ENCODE measurements around the gene SPRN.
A peak's percentile ranks its signal among the peaks of the same experiment; 100 is the strongest.
"Not testable (repeated sequence)": the region's sequence is repeated elsewhere in the genome, so short reads cannot be mapped to it uniquely, and the experiment has no call there.

SPRN gene

GRCh38 chr10:133405272-133405671 is 19.2 kb downstream of the SPRN start:
- DNase-seq: no peak

DNA sequence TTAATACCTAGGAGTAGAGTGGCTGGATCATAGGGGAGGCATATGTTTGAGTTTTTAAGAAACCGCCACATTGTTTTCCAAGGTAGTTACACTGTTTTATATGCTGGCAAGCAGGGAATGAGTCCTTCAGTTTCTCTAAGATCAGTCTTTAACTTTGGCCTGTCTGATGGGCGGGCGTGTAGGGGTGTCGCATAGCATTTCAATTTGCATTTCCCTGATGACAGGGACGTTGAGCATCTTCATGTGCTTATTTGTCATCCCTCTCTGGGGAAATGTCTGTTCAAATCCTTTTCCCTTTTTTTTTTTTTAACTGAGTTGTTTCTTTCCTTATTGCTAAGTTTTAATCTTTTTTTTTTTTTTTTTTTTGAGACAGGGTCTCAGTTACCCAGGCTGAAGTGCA is 20.6 kb downstream of the SPRN start:
- no peak for DNase-seq

DNA sequence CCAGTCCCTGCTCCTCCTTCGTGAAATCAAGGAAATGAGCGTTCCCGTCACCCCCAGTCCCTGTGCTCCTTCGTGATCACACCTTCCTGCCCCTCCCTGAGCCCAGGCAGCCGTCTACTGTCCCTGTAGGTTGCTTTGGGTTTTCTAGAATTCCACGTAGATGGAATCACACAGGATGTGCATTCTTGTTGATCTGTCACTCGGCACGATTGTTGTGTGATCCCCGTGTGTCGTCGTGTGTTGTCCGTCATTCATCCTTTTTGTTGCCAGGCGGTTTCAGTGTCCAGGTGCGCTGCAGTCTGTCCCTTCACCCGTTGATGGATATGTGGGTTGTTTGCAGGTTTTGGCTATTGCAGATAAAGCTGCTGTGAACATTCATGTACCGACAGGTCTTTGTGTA is 21.1 kb downstream of the SPRN start:
- DNase-seq: peak; percentile 70

GRCh38 chr10:133401981-133402725 is 22.3 kb downstream of the SPRN start:
- DNase-seq: peak; percentile 38

- DNase-seq: peak; percentile 43
These were observed 22.9 kb downstream of the SPRN start for GRCh38 chr10:133401500-133401899.

DNA sequence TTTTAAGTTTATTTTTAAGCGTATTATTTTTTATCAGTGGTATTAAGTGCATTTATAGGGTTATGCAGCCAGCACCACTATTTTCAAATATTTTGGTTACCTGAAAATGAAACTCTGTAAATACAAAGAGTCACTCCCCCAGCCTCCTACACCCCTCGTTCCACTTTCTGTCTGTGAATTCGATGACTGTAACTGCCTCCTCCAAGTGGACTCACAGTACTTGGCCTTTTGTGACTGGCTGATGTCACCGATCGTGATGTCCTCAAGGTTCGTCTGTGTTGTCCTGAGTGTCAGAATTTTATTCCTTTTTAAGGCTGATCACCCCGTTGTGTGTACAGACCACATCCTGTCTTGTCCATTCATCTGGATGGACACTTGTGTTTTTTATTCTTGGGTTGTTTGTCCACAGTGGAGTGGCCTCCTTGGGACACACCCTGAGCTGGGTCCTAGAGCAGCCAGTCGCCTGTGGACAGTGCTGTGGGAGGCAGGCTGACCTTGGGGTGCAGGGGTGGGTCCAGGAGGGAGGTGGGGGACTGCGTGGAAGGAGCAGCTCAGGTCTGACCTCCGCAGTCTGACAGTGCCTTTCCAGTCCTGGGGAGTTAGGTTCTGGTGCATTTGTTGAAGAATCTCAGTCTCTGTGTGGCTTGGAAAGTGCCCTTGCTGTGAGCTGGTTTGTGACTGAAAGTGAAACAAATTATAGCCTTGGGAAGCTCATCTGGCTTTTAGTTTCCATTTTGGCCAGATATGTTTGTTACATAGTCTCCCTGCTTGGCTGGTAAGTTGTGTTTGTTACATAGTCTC is 23.6 kb downstream of the SPRN start:
- peak; percentile 37 for DNase-seq

GRCh38 chr10:133399123-133399601 is 25.3 kb downstream of the SPRN start:
- peak; percentile 45 for DNase-seq

DNA sequence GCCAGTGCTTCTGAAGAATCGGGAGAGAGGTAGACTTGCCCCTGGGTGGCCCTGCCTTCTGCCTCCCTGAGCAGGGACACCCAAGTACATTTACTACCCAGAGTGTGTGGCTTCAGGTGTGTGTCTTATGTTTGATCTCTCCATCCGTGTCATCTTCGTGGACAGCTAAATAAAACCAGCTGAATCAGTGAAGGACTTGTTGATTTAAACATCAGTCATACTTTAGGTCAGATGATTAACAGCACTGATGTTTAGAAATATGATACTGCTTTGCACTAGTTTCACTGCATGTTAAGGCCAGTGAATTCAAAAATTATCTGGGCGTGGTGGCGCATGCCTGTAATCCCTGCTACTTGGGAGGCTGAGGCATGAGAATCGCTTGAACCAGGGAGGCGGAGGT is 26.5 kb downstream of the SPRN start:
- DNase-seq: no peak

DNA sequence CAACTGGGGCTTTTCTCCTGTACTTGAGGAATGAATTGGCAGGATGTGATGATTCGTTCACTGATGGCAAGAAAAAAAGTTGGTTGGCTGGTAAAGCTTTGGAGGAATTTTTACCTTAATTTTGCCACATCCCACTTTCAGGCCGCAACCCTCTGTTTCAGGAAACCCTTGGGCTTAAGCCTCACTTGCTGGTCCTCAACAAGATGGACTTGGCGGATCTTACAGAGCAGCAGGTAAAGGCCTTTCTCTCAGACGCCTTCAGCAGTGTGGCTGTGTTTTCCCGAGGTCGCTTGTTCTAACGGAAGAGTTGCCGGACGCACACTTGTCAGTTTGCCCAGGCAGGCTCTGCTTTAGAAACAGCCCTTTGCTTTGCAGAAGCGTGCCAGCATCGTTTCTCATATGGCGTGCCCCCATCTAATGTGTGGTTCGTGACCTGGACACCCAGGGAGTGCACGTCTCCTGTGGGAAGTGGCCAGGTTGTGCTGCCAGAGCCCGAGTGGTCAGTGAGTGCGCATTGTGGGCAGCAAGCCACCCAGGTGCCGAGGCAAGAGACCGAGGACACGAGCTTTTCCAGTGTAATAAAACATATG is 28.3 kb downstream of the SPRN start:
- DNase-seq: peak; percentile 28

DNA sequence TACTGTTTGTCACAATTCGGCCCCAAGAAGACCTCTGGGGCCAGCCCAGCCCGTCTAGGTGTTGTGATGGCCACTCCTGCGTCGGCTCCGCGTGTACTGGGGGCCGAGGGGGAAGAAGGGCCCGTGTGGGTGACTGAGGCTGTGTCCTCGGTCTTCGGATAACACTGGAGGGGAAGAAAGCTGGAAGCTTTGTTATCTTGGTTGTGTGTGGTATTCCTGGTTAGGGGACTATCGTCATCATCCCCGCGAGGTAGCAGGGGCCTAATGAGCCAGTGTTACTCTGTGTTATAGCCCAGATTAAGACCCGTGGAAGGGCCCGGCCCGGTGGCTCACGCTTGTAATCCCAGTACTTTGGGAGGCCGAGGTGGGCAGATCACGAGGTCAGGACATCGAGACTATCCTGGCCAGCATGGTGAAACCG is 29.6 kb downstream of the SPRN start:
- DNase-seq: peak; percentile 43

GRCh38 chr10:133394064-133394663 is 30.3 kb downstream of the SPRN start, which contains the start of gene MTG1:
Gene MTG1, plus strand, starts transcription at chr10:133394157. Its CDS starts 64 bp downstream, at chr10:133394221.
- peak; percentile 96 for DNase-seq

- DNase-seq: peak; percentile 23
These were observed 30.9 kb downstream of the SPRN start for GRCh38 chr10:133393401-133394063.

DNA sequence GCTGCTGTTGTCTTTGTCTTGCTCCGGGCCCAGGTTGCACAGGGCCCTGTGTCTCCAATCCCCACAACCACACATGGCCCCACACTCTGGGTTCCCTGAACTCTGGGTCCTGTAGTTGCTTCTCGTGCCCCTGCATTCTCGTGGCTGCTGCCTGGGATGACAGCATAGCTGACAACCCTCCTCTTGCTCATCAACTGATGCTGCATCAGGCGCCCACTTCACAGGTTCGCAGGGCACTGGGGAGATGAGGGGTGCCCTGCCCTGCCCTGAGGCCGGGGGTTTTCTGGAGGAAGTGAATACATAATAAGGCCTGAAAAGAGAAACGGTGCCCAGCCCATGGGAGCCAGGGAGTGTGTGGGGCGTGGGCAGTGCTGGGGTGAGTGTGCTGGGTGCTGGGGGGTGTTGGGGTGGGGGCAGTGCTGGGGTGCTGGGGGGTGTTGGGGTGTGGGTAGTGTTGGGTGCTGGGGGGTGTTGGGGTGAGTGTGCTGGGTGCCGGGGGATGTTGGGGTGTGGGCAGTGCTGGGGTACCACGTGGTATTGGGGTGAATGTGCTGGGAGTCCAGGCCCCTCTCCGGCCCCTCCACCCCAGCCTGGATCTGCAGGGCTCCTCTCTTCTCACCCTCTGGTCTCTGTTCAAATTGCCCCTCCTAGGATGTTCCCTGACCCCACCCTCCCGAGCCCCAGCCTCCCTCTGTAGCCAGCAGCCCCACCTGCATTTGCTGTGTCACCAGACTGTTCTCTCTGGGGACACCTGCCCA is 32.5 kb downstream of the SPRN start:
- DNase-seq: peak; percentile 22

DNA sequence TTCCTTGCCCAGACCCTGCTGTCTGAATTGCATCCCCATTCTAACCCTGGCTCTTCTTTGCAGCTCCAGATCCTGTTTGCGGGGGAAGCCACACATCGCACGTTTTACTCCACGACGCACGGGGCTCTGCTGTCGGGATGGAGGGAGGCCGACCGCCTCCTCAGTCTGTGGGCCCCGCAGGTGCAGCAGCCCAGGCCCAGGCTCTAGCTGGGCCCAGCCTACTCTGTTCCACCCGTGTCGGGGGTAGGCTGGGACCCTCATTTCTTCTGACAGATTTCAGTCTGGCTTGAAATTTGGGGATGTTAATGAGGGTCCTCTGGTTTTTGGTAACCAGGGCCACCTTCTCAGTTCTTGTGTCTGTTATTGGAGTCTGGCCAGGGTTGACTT is 33.2 kb downstream of the SPRN start:
- DNase-seq: no peak

- DNase-seq: no peak
These were observed 33.7 kb downstream of the SPRN start for GRCh38 chr10:133390597-133391248.

- DNase-seq: peak; percentile 45
These were observed 35.2 kb downstream of the SPRN start for GRCh38 chr10:133388973-133389818.

DNA sequence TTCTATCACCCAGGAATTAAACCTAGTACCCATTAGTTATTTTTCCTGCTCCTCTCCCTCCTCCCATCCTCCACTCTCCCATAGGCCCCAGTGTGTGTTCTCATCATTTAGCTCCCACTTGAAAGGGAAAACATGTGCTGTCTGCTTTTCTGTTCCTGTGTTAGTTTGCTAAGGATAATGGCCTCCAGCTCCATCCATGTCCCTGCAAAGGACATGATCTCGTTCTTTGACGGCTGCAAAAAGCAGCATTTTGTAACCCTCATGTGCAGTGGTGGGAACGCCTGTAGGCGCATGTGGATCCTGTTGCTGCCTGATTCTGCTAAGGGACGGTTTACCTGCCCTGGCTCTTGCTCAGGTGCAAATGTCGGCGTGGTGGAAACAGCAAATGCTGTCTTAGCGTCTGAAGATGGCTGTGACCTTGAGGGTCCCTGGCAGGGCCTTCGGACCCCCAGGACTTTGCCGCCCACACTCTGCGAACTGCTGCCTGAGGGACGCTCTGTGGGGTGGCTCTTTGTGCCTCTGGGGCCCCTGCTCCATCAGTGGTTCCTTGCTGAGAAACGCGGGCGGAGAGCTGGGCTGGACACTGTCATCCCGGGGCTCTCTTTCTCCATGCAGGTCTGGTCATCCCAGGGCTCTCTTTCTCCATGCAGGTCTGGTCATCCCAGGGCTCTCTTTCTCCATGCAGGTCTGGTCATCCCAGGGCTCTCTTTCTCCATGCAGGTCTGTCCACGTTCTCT is 36.0 kb downstream of the SPRN start:
- peak; percentile 40 for DNase-seq

DNA sequence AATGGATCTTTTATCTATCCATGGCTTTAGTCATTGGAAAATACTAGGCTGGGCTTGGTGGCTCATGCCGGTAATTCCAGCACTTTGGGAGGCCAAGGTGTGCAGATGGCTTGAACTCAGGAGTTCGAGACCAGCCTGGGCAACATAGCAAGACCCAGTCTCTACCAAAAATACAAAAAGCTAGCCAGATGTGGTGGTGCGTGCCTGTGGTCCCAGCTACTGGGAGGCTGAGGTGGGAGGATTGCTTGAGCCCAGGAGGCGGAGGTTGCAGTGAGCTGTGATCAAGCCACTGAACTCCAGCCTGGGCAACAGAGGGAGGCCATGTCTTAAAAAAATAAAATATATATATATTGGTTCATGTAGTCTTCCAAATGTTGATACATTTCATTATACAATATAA is 37.5 kb downstream of the SPRN start:
- DNase-seq: not testable (repeated sequence)

DNA sequence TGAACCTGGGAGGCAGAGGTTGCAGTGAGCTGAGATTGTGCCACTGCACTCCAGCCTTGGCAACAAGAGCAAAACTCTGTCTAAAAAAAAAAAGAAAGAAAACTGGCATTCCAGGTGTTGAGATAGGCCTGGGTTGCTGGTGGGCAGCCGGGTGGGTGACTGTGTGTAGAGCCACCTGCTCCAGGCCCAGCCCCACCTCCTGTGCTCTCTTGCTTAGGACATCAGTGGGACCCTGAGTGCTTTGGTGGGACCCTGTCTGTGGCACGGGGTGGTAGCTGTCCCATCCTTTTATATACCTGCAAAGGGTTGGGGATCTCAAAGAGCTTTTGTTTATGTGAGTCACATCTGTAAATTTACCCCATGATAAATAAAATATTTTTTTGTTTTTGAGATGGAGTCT is 39.2 kb downstream of the SPRN start:
- no peak for DNase-seq

DNA sequence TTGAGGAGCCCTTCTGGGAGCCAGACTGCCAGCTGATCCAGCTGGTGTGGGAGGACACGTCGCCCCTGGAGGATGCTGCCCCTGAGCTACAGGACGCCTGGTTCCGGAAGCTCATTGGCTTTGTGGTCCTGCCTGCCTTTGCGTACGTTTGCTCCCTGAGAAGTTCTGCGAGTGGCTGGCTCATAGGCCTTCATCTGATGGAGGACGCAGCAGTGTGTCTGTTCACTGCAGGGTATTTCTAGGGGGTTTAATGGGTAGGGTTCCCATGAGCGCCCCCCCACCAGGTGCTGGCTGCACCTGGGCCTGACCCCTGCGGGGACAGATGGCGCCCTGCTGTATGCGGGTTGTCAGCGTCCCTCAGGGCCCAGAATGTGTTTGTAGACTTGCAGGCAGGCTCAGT is 40.4 kb downstream of the SPRN start:
- DNase-seq: peak; percentile 44

Data from islet precursor cell (in vitro differentiated cells).